H9 (cell line): ENCODE data around the gene IRF1. TPM values are rescaled to one million over a fixed set of nuclear protein-coding genes. Genes with fewer than 3 reads are reported as not detected.

Source experiments
- DNase-seq: peaks from one replicate; pipeline ENCODE4 v3.0.0-alpha.2; 2017
- H2AFZ ChIP-seq: one replicate; pipeline ENCODE4 v1.6.1; 2013; ENCODE audit warnings: mild to moderate bottlenecking, low read length, control low read depth, moderate library complexity
- H2AK5ac ChIP-seq: 2 replicates; pipeline ENCODE4 v1.6.1; 2013; ENCODE audit warnings: low read length, control low read depth, mixed read lengths; ENCODE audit not compliant: insufficient read length
- H2BK120ac ChIP-seq: one replicate; pipeline ENCODE4 v1.6.1; 2013; ENCODE audit warnings: low read depth, mild to moderate bottlenecking, low read length, control low read depth, inconsistent platforms; ENCODE audit not compliant: poor library complexity, severe bottlenecking
- H2BK12ac ChIP-seq: 2 replicates; pipeline ENCODE4 v1.6.1; 2013; ENCODE audit warnings: low read length, control low read depth, mixed read lengths, low read depth; ENCODE audit not compliant: insufficient read length
- H2BK15ac ChIP-seq: 2 replicates; pipeline ENCODE4 v1.6.1; 2013; ENCODE audit warnings: low read depth, low read length, control low read depth
- H2BK20ac ChIP-seq: one replicate; pipeline ENCODE4 v1.6.1; 2013; ENCODE audit warnings: low read depth, mild to moderate bottlenecking, low read length, control low read depth, inconsistent platforms; ENCODE audit not compliant: poor library complexity, severe bottlenecking
- H2BK5ac ChIP-seq: 2 replicates; pipeline ENCODE4 v1.6.1; 2013; ENCODE audit warnings: low read length, control low read depth, mixed read lengths; ENCODE audit not compliant: insufficient read length
- H3K14ac ChIP-seq: 2 replicates; pipeline ENCODE4 v1.6.1; 2013; ENCODE audit warnings: low read length, control low read depth; ENCODE audit not compliant: insufficient read depth
- H3K18ac ChIP-seq: 2 replicates; pipeline ENCODE4 v1.6.1; 2013; ENCODE audit warnings: low read depth, mild to moderate bottlenecking, mixed read lengths, low read length, control low read depth; ENCODE audit not compliant: insufficient read length
- H3K23ac ChIP-seq: 2 replicates; pipeline ENCODE4 v1.6.1; 2013; ENCODE audit warnings: low read length, control low read depth, mixed read lengths, low read depth; ENCODE audit not compliant: insufficient read length
- H3K23me2 ChIP-seq: 2 replicates; pipeline ENCODE4 v1.6.1; 2013; ENCODE audit warnings: low read depth, mild to moderate bottlenecking, mixed read lengths, low read length, control low read depth; ENCODE audit not compliant: insufficient read length, poor library complexity, severe bottlenecking
- H3K27ac ChIP-seq: 2 replicates; pipeline ENCODE4 v1.5.1; 2013; ENCODE audit warnings: low read length, control low read depth, mixed read lengths, low read depth; ENCODE audit not compliant: insufficient read length
- H3K27me3 ChIP-seq: 2 replicates; pipeline ENCODE4 v1.6.1; 2013; ENCODE audit warnings: low read length, control low read depth, inconsistent platforms; ENCODE audit not compliant: insufficient read depth
- H3K4ac ChIP-seq: 2 replicates; pipeline ENCODE4 v1.6.1; 2013; ENCODE audit warnings: low read depth, mild to moderate bottlenecking, control low read depth, inconsistent platforms, low read length, moderate library complexity
- H3K4me1 ChIP-seq: 2 replicates; pipeline ENCODE4 v1.6.1; 2013; ENCODE audit warnings: low read length, control low read depth, inconsistent platforms; ENCODE audit not compliant: insufficient read depth
- H3K4me2 ChIP-seq: 2 replicates; pipeline ENCODE4 v1.6.1; 2013; ENCODE audit warnings: low read length, control low read depth, mixed read lengths; ENCODE audit not compliant: insufficient read length, insufficient read depth
- H3K56ac ChIP-seq: 2 replicates; pipeline ENCODE4 v1.6.1; 2013; ENCODE audit warnings: low read depth, mild to moderate bottlenecking, mixed read lengths, low read length, control low read depth; ENCODE audit not compliant: insufficient read length
- H3K79me1 ChIP-seq: 2 replicates; pipeline ENCODE4 v1.6.1; 2013; ENCODE audit warnings: low read depth, mild to moderate bottlenecking, moderate library complexity, low read length, control low read depth, inconsistent platforms; ENCODE audit not compliant: insufficient read depth, poor library complexity, severe bottlenecking
- H3K79me2 ChIP-seq: 2 replicates; pipeline ENCODE4 v1.6.1; 2013; ENCODE audit warnings: low read length, control low read depth, inconsistent platforms; ENCODE audit not compliant: insufficient read depth
- H3K9ac ChIP-seq: 2 replicates; pipeline ENCODE4 v1.6.1; 2013; ENCODE audit warnings: low read length, control low read depth, mixed read lengths; ENCODE audit not compliant: insufficient read length; ENCODE audit errors: extremely low read depth
- H3K9me3 ChIP-seq: one replicate; pipeline ENCODE4 v1.6.1; 2013; ENCODE audit warnings: low read depth, low read length, inconsistent platforms; ENCODE audit not compliant: control insufficient read depth
- H3T11ph ChIP-seq: one replicate; pipeline ENCODE4 v1.6.1; 2013; ENCODE audit warnings: mild to moderate bottlenecking, low read length, control low read depth, inconsistent platforms
- H4K20me1 ChIP-seq: one replicate; pipeline ENCODE4 v1.6.1; 2013; ENCODE audit not compliant: control insufficient read depth, insufficient read length, insufficient read depth
- H4K5ac ChIP-seq: 2 replicates; pipeline ENCODE4 v1.6.1; 2013; ENCODE audit warnings: low read depth, mild to moderate bottlenecking, mixed read lengths, low read length, control low read depth; ENCODE audit not compliant: insufficient read length
- H4K8ac ChIP-seq: replicated peaks from 2 replicates; pipeline ENCODE4 v1.6.1; 2013; ENCODE audit warnings: low read length, control low read depth, mixed read lengths, low read depth; ENCODE audit not compliant: insufficient read length
- H4K91ac ChIP-seq: 2 replicates; pipeline ENCODE4 v1.6.1; 2013; ENCODE audit warnings: low read depth, mild to moderate bottlenecking, moderate library complexity, mixed read lengths, low read length, control low read depth; ENCODE audit not compliant: insufficient read length
- H3K27ac Mint-ChIP-seq, 3 experiments: 2 replicates in 2 of 3; 3 replicates in 1 of 3; pipeline ENCODE4 v1.8.0; 2020 to 2021; ENCODE audit warnings: mixed read lengths in 3 of 3, mild to moderate bottlenecking in 1 of 3, moderate library complexity in 1 of 3
- H3K27me3 Mint-ChIP-seq: 2 replicates; pipeline ENCODE4 v1.8.0; 2021; ENCODE audit warnings: low read depth, mild to moderate bottlenecking, moderate library complexity, mixed read lengths
- H3K36me3 Mint-ChIP-seq, 3 experiments: 2 replicates in 2 of 3; 3 replicates in 1 of 3; pipeline ENCODE4 v1.8.0; 2020 to 2021; ENCODE audit warnings: low read depth in 3 of 3, mixed read lengths in 3 of 3; ENCODE audit not compliant: insufficient read depth in 1 of 3
- H3K4me1 Mint-ChIP-seq, 2 experiments: 2 replicates each; pipeline ENCODE4 v1.8.0; 2020; ENCODE audit warnings: mixed read lengths in 2 of 2
- H3K4me3 Mint-ChIP-seq, 2 experiments: 2 replicates in 1 of 2; 3 replicates in 1 of 2; pipeline ENCODE4 v1.8.0; 2020 to 2021; ENCODE audit warnings: mild to moderate bottlenecking in 2 of 2, mixed read lengths in 2 of 2, moderate library complexity in 1 of 2
- H3K9me3 Mint-ChIP-seq, 2 experiments: 2 replicates in 1 of 2; 3 replicates in 1 of 2; pipeline ENCODE4 v1.8.0; 2020; ENCODE audit warnings: mild to moderate bottlenecking in 2 of 2, mixed read lengths in 2 of 2, moderate library complexity in 1 of 2
- WGBS: extraction: QIAGEN DNeasy Blood & Tissue Kit; methylation state at CpG from one replicate; pipeline ENCODE4 v1.1.7; 2013; ENCODE audit warnings: missing lambda C conversion rate, low lambda C conversion rate, mixed read lengths; ENCODE audit not compliant: insufficient read length; ENCODE audit errors: extremely low coverage; 5-methylcytosine and 5-hydroxymethylcytosine counted together
- total RNA-seq: library from RNA; stranded (reverse); gene quantifications from 2 replicates; pipeline ENCODE4 v1.2.1, GENCODE V29; 2021
- TF ChIP-seq, protein P1 (sequence below): fragments of 200-600 bp; sonication (generic); conservative IDR thresholded peaks from 3 replicates; pipeline ENCODE4 v1.8.0; 2021; ENCODE audit warnings: antibody characterized with exemption, mild to moderate bottlenecking

The IRF1 gene
- total RNA-seq, 1 experiment from 2014 or later: 8.7 TPM

DNA sequence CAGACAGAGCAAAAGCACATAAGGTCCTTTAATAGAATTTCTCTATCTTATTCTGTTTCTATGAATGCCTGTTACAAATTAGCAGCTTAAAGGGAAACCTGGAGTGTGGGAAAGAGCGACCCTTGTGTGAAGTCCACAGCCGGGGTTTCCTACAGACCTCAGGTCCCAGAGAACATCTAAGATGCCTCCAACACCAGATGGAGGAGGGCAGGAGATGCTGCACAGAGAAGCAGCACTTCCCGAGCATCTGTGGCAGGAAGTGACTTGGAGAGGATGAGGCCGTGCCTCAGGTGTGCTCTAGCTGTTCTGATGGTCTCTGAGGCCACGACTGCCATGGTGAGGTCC, 26.8 kb downstream of the IRF1 start:
- Histone ChIP-seq H2BK20ac (no peak overlapping the region), H3K27ac (no peak overlapping the region), H3K23ac (no peak overlapping the region), H3K79me1 (no peaks in the 10 kb centered on the region), H3K14ac (peak overlapping the region; percentile 66; the same call in 1 of the 2 replicates), H2AFZ (no peak overlapping the region), H2BK12ac (no peak overlapping the region), H3K18ac (no peak overlapping the region), H3K27me3 (no peaks in the 10 kb centered on the region), H4K8ac (no peak overlapping the region), H4K5ac (no peak overlapping the region), H3T11ph (no peak overlapping the region), H3K4me1 (peaks cover 12% of the 10 kb centered on the region; the same call in 1 of the 2 replicates), H3K56ac (no peak overlapping the region), H3K4me2 (no peak overlapping the region), H2BK5ac (no peak overlapping the region), H3K4ac (no peak overlapping the region; the same call in 1 of the 2 replicates), H3K23me2 (no peaks in the 10 kb centered on the region), H4K20me1 (no peaks in the 10 kb centered on the region), H3K9ac (no peak overlapping the region), H2BK15ac (no peak overlapping the region), H3K79me2 (no peaks in the 10 kb centered on the region), H3K9me3 (no peaks in the 10 kb centered on the region), H4K91ac (no peak overlapping the region), H2AK5ac (no peak overlapping the region), H2BK120ac (no peak overlapping the region)
- peaks cover 0 to 4% (median 1%) of the 10 kb centered on the region in 3 experiments; a peak in 3 of 7 replicates for H3K36me3 Mint-ChIP-seq
- no peak for DNase-seq
- WGBS: no CpG with 5 or more reads among the region's 5 CpGs
- peak overlapping the region in 1 of 2 experiments; percentile 16; a peak in 1 of 5 replicates for H3K4me3 Mint-ChIP-seq
- TF ChIP-seq, protein P1, sequence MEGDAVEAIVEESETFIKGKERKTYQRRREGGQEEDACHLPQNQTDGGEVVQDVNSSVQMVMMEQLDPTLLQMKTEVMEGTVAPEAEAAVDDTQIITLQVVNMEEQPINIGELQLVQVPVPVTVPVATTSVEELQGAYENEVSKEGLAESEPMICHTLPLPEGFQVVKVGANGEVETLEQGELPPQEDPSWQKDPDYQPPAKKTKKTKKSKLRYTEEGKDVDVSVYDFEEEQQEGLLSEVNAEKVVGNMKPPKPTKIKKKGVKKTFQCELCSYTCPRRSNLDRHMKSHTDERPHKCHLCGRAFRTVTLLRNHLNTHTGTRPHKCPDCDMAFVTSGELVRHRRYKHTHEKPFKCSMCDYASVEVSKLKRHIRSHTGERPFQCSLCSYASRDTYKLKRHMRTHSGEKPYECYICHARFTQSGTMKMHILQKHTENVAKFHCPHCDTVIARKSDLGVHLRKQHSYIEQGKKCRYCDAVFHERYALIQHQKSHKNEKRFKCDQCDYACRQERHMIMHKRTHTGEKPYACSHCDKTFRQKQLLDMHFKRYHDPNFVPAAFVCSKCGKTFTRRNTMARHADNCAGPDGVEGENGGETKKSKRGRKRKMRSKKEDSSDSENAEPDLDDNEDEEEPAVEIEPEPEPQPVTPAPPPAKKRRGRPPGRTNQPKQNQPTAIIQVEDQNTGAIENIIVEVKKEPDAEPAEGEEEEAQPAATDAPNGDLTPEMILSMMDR: no peak
- no peak overlapping the region for H3K27ac Mint-ChIP-seq
- H3K9me3 Mint-ChIP-seq: peaks cover 2 to 4% of the 10 kb centered on the region in 2 experiments
- peaks cover 27% of the 10 kb centered on the region in 2 experiments for H3K4me1 Mint-ChIP-seq
- peaks cover 9% of the 10 kb centered on the region for H3K27me3 Mint-ChIP-seq
